ENCODE results near the gene AFF1. TPM values are rescaled to one million over a fixed set of nuclear protein-coding genes. Genes with fewer than 3 reads are reported as not detected.

AFF1 gene
- total RNA-seq, 2 experiments from 2014 or later = 50.3 to 51.2 TPM

DNA sequence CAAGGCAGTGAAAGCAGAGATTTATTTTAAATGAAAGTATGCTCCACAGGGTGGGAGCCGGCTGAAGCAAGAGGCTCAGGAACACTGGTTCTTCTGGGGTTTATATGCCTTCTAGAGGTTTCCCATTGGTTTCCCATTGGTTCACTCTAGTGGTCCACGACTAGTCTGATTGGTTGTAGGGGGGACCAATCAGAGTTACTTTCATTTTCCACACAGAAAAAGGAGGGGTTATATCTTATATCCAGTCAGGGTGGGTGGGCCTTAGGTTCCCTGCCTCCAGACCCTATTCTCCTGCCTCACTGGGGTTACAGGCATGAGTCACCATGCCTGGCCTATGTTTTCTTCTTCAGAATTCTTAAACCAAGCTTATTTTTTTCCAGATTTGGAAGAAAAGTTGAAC is 184.0 kb downstream of the AFF1 start:
- H3K9me3 Mint-ChIP-seq = no peaks in the 10 kb centered on the region
- H3K27ac Mint-ChIP-seq = no peak overlapping the region
- no peak overlapping the region for H3K4me3 Mint-ChIP-seq
- TF ChIP-seq, protein P1, sequence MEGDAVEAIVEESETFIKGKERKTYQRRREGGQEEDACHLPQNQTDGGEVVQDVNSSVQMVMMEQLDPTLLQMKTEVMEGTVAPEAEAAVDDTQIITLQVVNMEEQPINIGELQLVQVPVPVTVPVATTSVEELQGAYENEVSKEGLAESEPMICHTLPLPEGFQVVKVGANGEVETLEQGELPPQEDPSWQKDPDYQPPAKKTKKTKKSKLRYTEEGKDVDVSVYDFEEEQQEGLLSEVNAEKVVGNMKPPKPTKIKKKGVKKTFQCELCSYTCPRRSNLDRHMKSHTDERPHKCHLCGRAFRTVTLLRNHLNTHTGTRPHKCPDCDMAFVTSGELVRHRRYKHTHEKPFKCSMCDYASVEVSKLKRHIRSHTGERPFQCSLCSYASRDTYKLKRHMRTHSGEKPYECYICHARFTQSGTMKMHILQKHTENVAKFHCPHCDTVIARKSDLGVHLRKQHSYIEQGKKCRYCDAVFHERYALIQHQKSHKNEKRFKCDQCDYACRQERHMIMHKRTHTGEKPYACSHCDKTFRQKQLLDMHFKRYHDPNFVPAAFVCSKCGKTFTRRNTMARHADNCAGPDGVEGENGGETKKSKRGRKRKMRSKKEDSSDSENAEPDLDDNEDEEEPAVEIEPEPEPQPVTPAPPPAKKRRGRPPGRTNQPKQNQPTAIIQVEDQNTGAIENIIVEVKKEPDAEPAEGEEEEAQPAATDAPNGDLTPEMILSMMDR (IDR thresholded peaks at IDR 0.05) = no peak
- H3K36me3 Mint-ChIP-seq (ENCODE audit: low read depth) = peaks cover 84% of the 10 kb centered on the region
- ChIA-PET CTCF (interaction anchor here (0.9 to 1.5 kb wide), 2 partner anchors 9 to 196 kb away, joined by 3 to 5 read pairs; no protein-coding TSS in a partner anchor), POLR2A (no interaction called here)
- Histone ChIP-seq H3K4me1 (ENCODE audit: insufficient read depth, low read length) (no peaks in the 10 kb centered on the region), H3K27ac (ENCODE audit: low read depth in 1 of 2, low read length in 2 of 2) (no peak overlapping the region), H3K36me3 (ENCODE audit: insufficient read depth, low read length) (peaks cover 71% of the 10 kb centered on the region), H3K4me3 (ENCODE audit: low read length) (no peak overlapping the region), H3K27me3 (ENCODE audit: control insufficient read depth in 1 of 2, insufficient read depth in 2 of 2, low read length in 2 of 2) (no peaks in the 10 kb centered on the region), H3K9me3 (ENCODE audit: control insufficient read depth in 1 of 2, insufficient read depth in 1 of 2, low read length in 2 of 2) (no peaks in the 10 kb centered on the region)
- H3K4me1 Mint-ChIP-seq (ENCODE audit: low read depth) = peaks cover 30% of the 10 kb centered on the region
- intact Hi-C loops (cut with DNase I, micrococcal nuclease) = no loop called here
- no peak for DNase-seq
- H3K27me3 Mint-ChIP-seq = no peaks in the 10 kb centered on the region
- peak; percentile 24 for ATAC-seq (ENCODE audit: poor library complexity)

DNA sequence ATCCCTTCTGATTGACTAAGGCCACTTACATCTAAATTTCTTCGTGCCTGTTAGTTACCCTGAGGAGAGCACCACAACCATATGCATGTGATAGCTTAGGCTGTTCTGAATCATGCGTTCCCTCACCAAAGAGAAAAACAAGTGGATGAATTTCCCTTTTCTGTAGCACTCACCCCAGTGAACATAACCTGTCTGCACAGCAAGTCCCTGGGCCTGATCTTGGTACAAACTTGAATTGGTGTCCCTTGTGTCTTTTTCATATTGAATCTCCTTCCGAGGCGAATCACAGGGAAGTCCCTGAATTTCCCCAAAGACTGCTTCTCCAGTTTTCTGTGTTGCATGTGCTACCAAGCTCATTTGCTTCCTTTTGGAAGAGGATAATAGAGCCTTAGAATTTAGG is 185.2 kb downstream of the AFF1 start:
- H3K4me3 Mint-ChIP-seq = no peak overlapping the region
- no peaks in the 10 kb centered on the region for H3K9me3 ChIP-seq (ENCODE audit: control insufficient read depth in 1 of 2, insufficient read depth in 1 of 2, low read length in 2 of 2)
- no peaks in the 10 kb centered on the region for H3K4me1 ChIP-seq (ENCODE audit: insufficient read depth, low read length)
- TF ChIP-seq, protein P1 (IDR thresholded peaks at IDR 0.05) = no peak
- ATAC-seq (ENCODE audit: poor library complexity) (no peak), DNase-seq (no peak)
- CTCF ChIA-PET = interaction anchor here (1.5 kb wide), 1 partner anchor 198 kb away, joined by 5 read pairs; no protein-coding TSS in a partner anchor
- H3K36me3 ChIP-seq (ENCODE audit: insufficient read depth, low read length) = peaks cover 66% of the 10 kb centered on the region
- H3K27ac Mint-ChIP-seq = no peak overlapping the region
- POLR2A ChIA-PET = no interaction called here
- no peaks in the 10 kb centered on the region for H3K27me3 ChIP-seq (ENCODE audit: control insufficient read depth in 1 of 2, insufficient read depth in 2 of 2, low read length in 2 of 2)
- H3K4me1 Mint-ChIP-seq (ENCODE audit: low read depth) = peaks cover 30% of the 10 kb centered on the region
- H3K36me3 Mint-ChIP-seq (ENCODE audit: low read depth) = peaks cover 86% of the 10 kb centered on the region
- intact Hi-C loops (cut with DNase I, micrococcal nuclease) = no loop called here
- H3K27ac ChIP-seq (ENCODE audit: low read depth in 1 of 2, low read length in 2 of 2) = no peak overlapping the region
- H3K4me3 ChIP-seq (ENCODE audit: low read length) = no peak overlapping the region
- no peaks in the 10 kb centered on the region for H3K9me3 Mint-ChIP-seq
- no peaks in the 10 kb centered on the region for H3K27me3 Mint-ChIP-seq

GRCh38 chr4:87120411-87121162 is 185.8 kb downstream of the AFF1 start:
- H3K9me3 Mint-ChIP-seq = no peaks in the 10 kb centered on the region
- Histone ChIP-seq H3K4me1 (ENCODE audit: insufficient read depth, low read length) (no peaks in the 10 kb centered on the region), H3K36me3 (ENCODE audit: insufficient read depth, low read length) (peaks cover 66% of the 10 kb centered on the region), H3K27me3 (ENCODE audit: control insufficient read depth in 1 of 2, insufficient read depth in 2 of 2, low read length in 2 of 2) (no peaks in the 10 kb centered on the region), H3K9me3 (ENCODE audit: control insufficient read depth in 1 of 2, insufficient read depth in 1 of 2, low read length in 2 of 2) (no peaks in the 10 kb centered on the region), H3K4me3 (ENCODE audit: low read length) (no peak overlapping the region), H3K27ac (ENCODE audit: low read depth in 1 of 2, low read length in 2 of 2) (no peak overlapping the region)
- CTCF ChIA-PET = interaction anchor here (0.9 to 1.5 kb wide), 2 partner anchors 185 to 198 kb away, joined by 3 to 5 read pairs; no protein-coding TSS in a partner anchor
- intact Hi-C loops (cut with DNase I, micrococcal nuclease) = no loop called here
- H3K4me1 Mint-ChIP-seq (ENCODE audit: low read depth) = peaks cover 30% of the 10 kb centered on the region
- DNase-seq (no peak), ATAC-seq (ENCODE audit: poor library complexity) (no peak)
- no peak overlapping the region for H3K27ac Mint-ChIP-seq
- POLR2A ChIA-PET = no interaction called here
- H3K27me3 Mint-ChIP-seq = no peaks in the 10 kb centered on the region
- H3K4me3 Mint-ChIP-seq = no peak overlapping the region
- peaks cover 86% of the 10 kb centered on the region for H3K36me3 Mint-ChIP-seq (ENCODE audit: low read depth)
- TF ChIP-seq, protein P1 (IDR thresholded peaks at IDR 0.05) = no peak

Data from CD4-positive, alpha-beta T cell (primary cell).